H9 (cell line): ENCODE data around the gene ODAD4. TPM values are rescaled to one million over a fixed set of nuclear protein-coding genes. Genes with fewer than 3 reads are reported as not detected.

ENCODE experiments used
- DNase-seq: peaks from one replicate; pipeline ENCODE4 v3.0.0-alpha.2; 2017
- H2AFZ ChIP-seq: one replicate; pipeline ENCODE4 v1.6.1; 2013; ENCODE audit warnings: mild to moderate bottlenecking, low read length, control low read depth, moderate library complexity
- H2AK5ac ChIP-seq: 2 replicates; pipeline ENCODE4 v1.6.1; 2013; ENCODE audit warnings: low read length, control low read depth, mixed read lengths; ENCODE audit not compliant: insufficient read length
- H2BK120ac ChIP-seq: one replicate; pipeline ENCODE4 v1.6.1; 2013; ENCODE audit warnings: low read depth, mild to moderate bottlenecking, low read length, control low read depth, inconsistent platforms; ENCODE audit not compliant: poor library complexity, severe bottlenecking
- H2BK12ac ChIP-seq: 2 replicates; pipeline ENCODE4 v1.6.1; 2013; ENCODE audit warnings: low read length, control low read depth, mixed read lengths, low read depth; ENCODE audit not compliant: insufficient read length
- H2BK15ac ChIP-seq: 2 replicates; pipeline ENCODE4 v1.6.1; 2013; ENCODE audit warnings: low read depth, low read length, control low read depth
- H2BK20ac ChIP-seq: one replicate; pipeline ENCODE4 v1.6.1; 2013; ENCODE audit warnings: low read depth, mild to moderate bottlenecking, low read length, control low read depth, inconsistent platforms; ENCODE audit not compliant: poor library complexity, severe bottlenecking
- H2BK5ac ChIP-seq: 2 replicates; pipeline ENCODE4 v1.6.1; 2013; ENCODE audit warnings: low read length, control low read depth, mixed read lengths; ENCODE audit not compliant: insufficient read length
- H3K14ac ChIP-seq: 2 replicates; pipeline ENCODE4 v1.6.1; 2013; ENCODE audit warnings: low read length, control low read depth; ENCODE audit not compliant: insufficient read depth
- H3K18ac ChIP-seq: 2 replicates; pipeline ENCODE4 v1.6.1; 2013; ENCODE audit warnings: low read depth, mild to moderate bottlenecking, mixed read lengths, low read length, control low read depth; ENCODE audit not compliant: insufficient read length
- H3K23ac ChIP-seq: 2 replicates; pipeline ENCODE4 v1.6.1; 2013; ENCODE audit warnings: low read length, control low read depth, mixed read lengths, low read depth; ENCODE audit not compliant: insufficient read length
- H3K23me2 ChIP-seq: 2 replicates; pipeline ENCODE4 v1.6.1; 2013; ENCODE audit warnings: low read depth, mild to moderate bottlenecking, mixed read lengths, low read length, control low read depth; ENCODE audit not compliant: insufficient read length, poor library complexity, severe bottlenecking
- H3K27ac ChIP-seq: 2 replicates; pipeline ENCODE4 v1.5.1; 2013; ENCODE audit warnings: low read length, control low read depth, mixed read lengths, low read depth; ENCODE audit not compliant: insufficient read length
- H3K27me3 ChIP-seq: 2 replicates; pipeline ENCODE4 v1.6.1; 2013; ENCODE audit warnings: low read length, control low read depth, inconsistent platforms; ENCODE audit not compliant: insufficient read depth
- H3K4ac ChIP-seq: 2 replicates; pipeline ENCODE4 v1.6.1; 2013; ENCODE audit warnings: low read depth, mild to moderate bottlenecking, control low read depth, inconsistent platforms, low read length, moderate library complexity
- H3K4me1 ChIP-seq: 2 replicates; pipeline ENCODE4 v1.6.1; 2013; ENCODE audit warnings: low read length, control low read depth, inconsistent platforms; ENCODE audit not compliant: insufficient read depth
- H3K4me2 ChIP-seq: 2 replicates; pipeline ENCODE4 v1.6.1; 2013; ENCODE audit warnings: low read length, control low read depth, mixed read lengths; ENCODE audit not compliant: insufficient read length, insufficient read depth
- H3K56ac ChIP-seq: 2 replicates; pipeline ENCODE4 v1.6.1; 2013; ENCODE audit warnings: low read depth, mild to moderate bottlenecking, mixed read lengths, low read length, control low read depth; ENCODE audit not compliant: insufficient read length
- H3K79me1 ChIP-seq: 2 replicates; pipeline ENCODE4 v1.6.1; 2013; ENCODE audit warnings: low read depth, mild to moderate bottlenecking, moderate library complexity, low read length, control low read depth, inconsistent platforms; ENCODE audit not compliant: insufficient read depth, poor library complexity, severe bottlenecking
- H3K79me2 ChIP-seq: 2 replicates; pipeline ENCODE4 v1.6.1; 2013; ENCODE audit warnings: low read length, control low read depth, inconsistent platforms; ENCODE audit not compliant: insufficient read depth
- H3K9ac ChIP-seq: 2 replicates; pipeline ENCODE4 v1.6.1; 2013; ENCODE audit warnings: low read length, control low read depth, mixed read lengths; ENCODE audit not compliant: insufficient read length; ENCODE audit errors: extremely low read depth
- H3K9me3 ChIP-seq: one replicate; pipeline ENCODE4 v1.6.1; 2013; ENCODE audit warnings: low read depth, low read length, inconsistent platforms; ENCODE audit not compliant: control insufficient read depth
- H3T11ph ChIP-seq: one replicate; pipeline ENCODE4 v1.6.1; 2013; ENCODE audit warnings: mild to moderate bottlenecking, low read length, control low read depth, inconsistent platforms
- H4K20me1 ChIP-seq: one replicate; pipeline ENCODE4 v1.6.1; 2013; ENCODE audit not compliant: control insufficient read depth, insufficient read length, insufficient read depth
- H4K5ac ChIP-seq: 2 replicates; pipeline ENCODE4 v1.6.1; 2013; ENCODE audit warnings: low read depth, mild to moderate bottlenecking, mixed read lengths, low read length, control low read depth; ENCODE audit not compliant: insufficient read length
- H4K8ac ChIP-seq: replicated peaks from 2 replicates; pipeline ENCODE4 v1.6.1; 2013; ENCODE audit warnings: low read length, control low read depth, mixed read lengths, low read depth; ENCODE audit not compliant: insufficient read length
- H4K91ac ChIP-seq: 2 replicates; pipeline ENCODE4 v1.6.1; 2013; ENCODE audit warnings: low read depth, mild to moderate bottlenecking, moderate library complexity, mixed read lengths, low read length, control low read depth; ENCODE audit not compliant: insufficient read length
- H3K27ac Mint-ChIP-seq, 3 experiments: 2 replicates in 2 of 3; 3 replicates in 1 of 3; pipeline ENCODE4 v1.8.0; 2020 to 2021; ENCODE audit warnings: mixed read lengths in 3 of 3, mild to moderate bottlenecking in 1 of 3, moderate library complexity in 1 of 3
- H3K27me3 Mint-ChIP-seq: 2 replicates; pipeline ENCODE4 v1.8.0; 2021; ENCODE audit warnings: low read depth, mild to moderate bottlenecking, moderate library complexity, mixed read lengths
- H3K36me3 Mint-ChIP-seq, 3 experiments: 2 replicates in 2 of 3; 3 replicates in 1 of 3; pipeline ENCODE4 v1.8.0; 2020 to 2021; ENCODE audit warnings: low read depth in 3 of 3, mixed read lengths in 3 of 3; ENCODE audit not compliant: insufficient read depth in 1 of 3
- H3K4me1 Mint-ChIP-seq, 2 experiments: 2 replicates each; pipeline ENCODE4 v1.8.0; 2020; ENCODE audit warnings: mixed read lengths in 2 of 2
- H3K4me3 Mint-ChIP-seq, 2 experiments: 2 replicates in 1 of 2; 3 replicates in 1 of 2; pipeline ENCODE4 v1.8.0; 2020 to 2021; ENCODE audit warnings: mild to moderate bottlenecking in 2 of 2, mixed read lengths in 2 of 2, moderate library complexity in 1 of 2
- H3K9me3 Mint-ChIP-seq, 2 experiments: 2 replicates in 1 of 2; 3 replicates in 1 of 2; pipeline ENCODE4 v1.8.0; 2020; ENCODE audit warnings: mild to moderate bottlenecking in 2 of 2, mixed read lengths in 2 of 2, moderate library complexity in 1 of 2
- CTCF ChIP-seq: fragments of 200-600 bp; sonication (generic); conservative IDR thresholded peaks from 3 replicates; pipeline ENCODE4 v1.8.0; 2021; ENCODE audit warnings: antibody characterized with exemption, mild to moderate bottlenecking
- WGBS: extraction: QIAGEN DNeasy Blood & Tissue Kit; methylation state at CpG from one replicate; pipeline ENCODE4 v1.1.7; 2013; ENCODE audit warnings: missing lambda C conversion rate, low lambda C conversion rate, mixed read lengths; ENCODE audit not compliant: insufficient read length; ENCODE audit errors: extremely low coverage; 5-methylcytosine and 5-hydroxymethylcytosine counted together
- total RNA-seq: library from RNA; stranded (reverse); gene quantifications from 2 replicates; pipeline ENCODE4 v1.2.1, GENCODE V29; 2021

Gene ODAD4
- total RNA-seq, 1 experiment from 2014 or later: 2.1 TPM

GRCh38 chr17:41891135-41892020, 39.0 kb upstream of the ODAD4 start:
- H3K23ac ChIP-seq: no peak overlapping the region
- no peak overlapping the region for H2AK5ac ChIP-seq
- H3T11ph ChIP-seq: no peak overlapping the region
- WGBS: no CpG with 5 or more reads among the region's 7 CpGs
- H3K27me3 Mint-ChIP-seq: no peaks in the 10 kb centered on the region; the same call in 1 of the 2 replicates
- H2BK15ac ChIP-seq: no peak overlapping the region
- H2AFZ ChIP-seq: no peak overlapping the region
- no peak overlapping the region for H3K4ac ChIP-seq
- no peaks in the 10 kb centered on the region for H3K79me1 ChIP-seq
- no peaks in the 10 kb centered on the region for H3K79me2 ChIP-seq
- no peaks in the 10 kb centered on the region for H3K27me3 ChIP-seq
- no peak overlapping the region for H2BK5ac ChIP-seq
- no peak overlapping the region for H2BK12ac ChIP-seq
- H4K20me1 ChIP-seq: no peaks in the 10 kb centered on the region
- no peaks in the 10 kb centered on the region for H3K4me1 ChIP-seq
- H3K27ac Mint-ChIP-seq: peak overlapping the region in 1 of 3 experiments; percentile 65; a peak in 2 of 7 replicates
- no peak for DNase-seq
- no peak overlapping the region for H3K14ac ChIP-seq
- no peak overlapping the region for H2BK120ac ChIP-seq
- no peak for TF ChIP-seq CTCF
- peaks cover 60 to 85% (median 76%) of the 10 kb centered on the region in 3 experiments; a peak in 6 of 7 replicates for H3K36me3 Mint-ChIP-seq
- H3K9ac ChIP-seq: no peak overlapping the region
- H3K18ac ChIP-seq: no peak overlapping the region
- no peak overlapping the region for H2BK20ac ChIP-seq
- H3K23me2 ChIP-seq: no peaks in the 10 kb centered on the region
- no peak overlapping the region for H3K4me3 Mint-ChIP-seq
- H3K4me2 ChIP-seq: no peak overlapping the region
- H4K91ac ChIP-seq: no peak overlapping the region
- H3K4me1 Mint-ChIP-seq: no peaks in the 10 kb centered on the region
- H3K27ac ChIP-seq: no peak overlapping the region
- H4K8ac ChIP-seq: no peak overlapping the region
- no peak overlapping the region for H4K5ac ChIP-seq
- H3K9me3 ChIP-seq: no peaks in the 10 kb centered on the region
- H3K9me3 Mint-ChIP-seq: no peaks in the 10 kb centered on the region
- H3K56ac ChIP-seq: no peak overlapping the region
